GM10266 (cell line): ENCODE results near the gene MPRIP.

ENCODE experiments used
- DNase-seq: peaks from one replicate; pipeline ENCODE4 v3.0.0; 2012; ENCODE audit errors: extremely low spot score
- CTCF ChIP-seq: IDR thresholded peaks from 2 replicates; pipeline ENCODE4 v1.5.1; 2012; ENCODE audit warnings: mild to moderate bottlenecking, low read depth; ENCODE audit not compliant: control insufficient read depth, insufficient read depth; ENCODE audit errors: missing control alignments

The MPRIP gene

GRCh38 chr17:17141860-17142552, 99.7 kb downstream of the MPRIP start:
- no peak for DNase-seq
- peak; percentile 59 for TF ChIP-seq CTCF

DNA sequence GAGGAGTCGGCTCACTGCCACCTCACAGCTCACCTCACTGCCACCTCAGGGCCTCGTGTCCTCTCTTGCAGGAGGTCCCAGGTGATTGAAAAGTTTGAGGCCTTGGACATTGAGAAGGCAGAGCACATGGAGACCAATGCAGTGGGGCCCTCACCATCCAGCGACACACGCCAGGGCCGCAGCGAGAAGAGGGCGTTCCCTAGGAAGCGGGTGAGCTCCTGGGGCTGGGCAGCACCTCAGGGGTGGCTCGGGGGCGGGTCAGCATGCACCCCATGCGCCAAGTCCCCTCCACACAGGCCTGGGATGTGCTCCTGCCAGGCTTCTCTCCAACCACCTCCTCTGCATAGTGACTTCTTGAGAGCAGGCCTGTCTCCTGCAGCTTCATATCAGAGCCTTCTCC, 100.3 kb downstream of the MPRIP start:
- TF ChIP-seq CTCF = no peak
- no peak for DNase-seq

DNA sequence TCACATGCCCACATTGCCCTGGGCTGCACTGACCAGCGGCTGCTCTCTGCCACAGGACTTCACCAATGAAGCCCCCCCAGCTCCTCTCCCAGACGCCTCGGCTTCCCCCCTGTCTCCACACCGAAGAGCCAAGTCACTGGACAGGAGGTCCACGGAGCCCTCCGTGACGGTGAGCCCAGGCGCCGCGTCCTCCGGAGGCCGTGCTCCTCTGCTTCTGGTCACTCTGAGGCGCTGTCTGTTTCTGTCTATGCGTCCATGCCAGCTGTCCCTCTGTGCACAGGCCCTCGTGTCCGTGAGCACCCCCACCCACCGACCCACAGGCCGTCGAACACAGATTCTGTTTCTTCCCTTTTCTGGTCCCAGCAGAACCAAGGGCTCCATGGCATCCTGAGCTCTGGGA, 101.2 kb downstream of the MPRIP start:
- no peak for DNase-seq
- no peak for TF ChIP-seq CTCF

DNA sequence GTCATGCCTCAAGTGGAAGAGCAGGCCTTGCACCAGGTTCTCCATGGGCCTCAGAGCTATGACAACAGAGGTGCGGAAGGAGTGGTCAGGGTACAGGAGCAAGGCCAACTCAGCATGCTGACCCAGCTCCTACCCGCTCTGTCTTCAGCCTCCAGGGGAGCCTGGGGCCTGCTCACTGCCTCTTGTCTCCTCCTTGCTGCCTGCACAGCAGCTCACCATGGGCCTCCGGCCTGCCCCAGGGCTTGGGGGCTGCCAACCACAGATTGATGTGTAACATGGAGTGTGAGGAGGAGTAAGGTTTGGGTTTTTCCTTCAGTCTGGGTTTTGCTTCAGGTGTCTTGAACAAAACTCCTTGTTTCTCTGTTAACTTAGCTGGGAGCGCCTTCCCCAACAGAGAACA, 101.8 kb downstream of the MPRIP start:
- TF ChIP-seq CTCF = no peak
- no peak for DNase-seq

- TF ChIP-seq CTCF = no peak
- DNase-seq = no peak
These were observed 102.8 kb downstream of the MPRIP start for GRCh38 chr17:17144916-17145665.

DNA sequence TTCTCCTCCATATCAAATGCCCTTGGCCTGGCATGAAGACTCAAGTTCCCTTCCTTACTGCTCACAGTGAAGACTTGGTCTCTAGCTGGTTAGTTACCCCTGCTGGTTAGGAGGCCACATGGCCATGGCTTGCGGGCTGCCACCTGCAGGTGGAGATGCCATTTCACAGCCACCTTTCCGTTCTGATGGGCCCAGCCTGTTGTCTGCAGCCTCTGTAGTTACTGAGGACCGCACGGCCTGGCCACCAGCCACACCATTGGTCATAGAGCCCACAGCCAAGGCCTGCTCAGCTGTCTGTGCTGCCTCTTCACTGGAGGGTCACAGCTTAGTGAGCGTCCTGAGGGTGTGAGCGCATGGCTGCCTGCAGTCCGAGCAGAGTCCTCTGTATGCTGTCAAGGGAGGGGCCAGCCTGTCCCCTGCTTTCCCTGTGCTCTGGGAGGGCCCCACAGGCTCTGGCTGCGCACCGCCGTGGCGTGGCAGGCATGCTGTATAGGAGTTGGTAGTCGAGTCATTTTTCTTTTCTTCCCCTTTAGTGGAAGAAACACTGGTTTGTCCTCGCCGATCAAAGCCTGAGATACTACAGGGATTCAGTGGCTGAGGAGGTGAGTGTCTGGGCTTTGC, 104.6 kb downstream of the MPRIP start:
- TF ChIP-seq CTCF = peak; percentile 26
- DNase-seq = no peak

DNA sequence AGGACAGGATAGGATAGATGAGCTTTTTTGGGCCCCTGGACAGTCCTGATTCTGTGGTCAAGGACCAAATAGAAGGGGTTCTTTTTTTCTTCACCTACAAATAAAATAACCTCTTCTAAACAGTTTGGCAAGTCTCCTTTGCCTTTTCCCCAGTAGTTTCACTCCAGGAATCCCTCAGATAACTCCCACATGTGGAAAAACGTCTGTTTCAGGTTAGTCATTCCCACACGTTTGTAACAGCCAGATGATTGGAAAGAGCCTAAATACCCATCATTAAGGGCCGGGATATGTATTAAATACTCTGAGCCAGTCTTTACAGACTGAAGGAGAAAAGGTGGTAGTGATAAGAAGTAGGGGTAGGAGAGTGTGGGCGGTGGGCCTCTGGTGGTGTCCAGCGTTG, 105.6 kb downstream of the MPRIP start:
- TF ChIP-seq CTCF = no peak
- no peak for DNase-seq
